BLaER1 (cell line): ENCODE results near the gene BICDL1.

ENCODE experiments used
- H3K27ac ChIP-seq: shearing (Covaris generic); formaldehyde crosslinking; 2 replicates; pipeline ENCODE4 v1.8.1; 2022
- H3K27me3 ChIP-seq: shearing (Covaris generic); formaldehyde crosslinking; 2 replicates; pipeline ENCODE4 v1.8.1; 2022
- H3K36me3 ChIP-seq: shearing (Covaris generic); formaldehyde crosslinking; 2 replicates; pipeline ENCODE4 v1.8.1; 2022
- H3K4me1 ChIP-seq: shearing (Covaris generic); formaldehyde crosslinking; 2 replicates; pipeline ENCODE4 v1.8.1; 2022
- H3K4me2 ChIP-seq: shearing (Covaris generic); formaldehyde crosslinking; 2 replicates; pipeline ENCODE4 v1.8.1; 2022
- H3K4me3 ChIP-seq: shearing (Covaris generic); formaldehyde crosslinking; 2 replicates; pipeline ENCODE4 v1.8.1; 2022
- H3K9ac ChIP-seq: shearing (Covaris generic); formaldehyde crosslinking; 2 replicates; pipeline ENCODE4 v1.8.1; 2022
- H3K9me3 ChIP-seq: shearing (Covaris generic); formaldehyde crosslinking; 2 replicates; pipeline ENCODE4 v1.8.1; 2022
- H4K20me1 ChIP-seq: shearing (Covaris generic); formaldehyde crosslinking; 2 replicates; pipeline ENCODE4 v1.8.1; 2022
- Cebpa-rat ChIP-seq: shearing (Covaris generic); IDR thresholded peaks from 2 replicates; pipeline ENCODE4 v1.8.1; 2022

The BICDL1 gene

GRCh38 chr12:120119271-120119973, 130.4 kb downstream of the BICDL1 start:
- H3K4me1 ChIP-seq, result peaks cover 43% of the 10 kb centered on the region
- H3K9ac ChIP-seq, result no peak overlapping the region; the same call in 1 of the 2 replicates
- H4K20me1 ChIP-seq, result peaks cover 34% of the 10 kb centered on the region
- H3K36me3 ChIP-seq, result peaks cover 6% of the 10 kb centered on the region
- H3K27ac ChIP-seq, result no peak overlapping the region
- H3K4me2 ChIP-seq, result no peak overlapping the region
- H3K9me3 ChIP-seq, result no peaks in the 10 kb centered on the region
- H3K4me3 ChIP-seq, result no peak overlapping the region
- no peaks in the 10 kb centered on the region for H3K27me3 ChIP-seq
- no peak for TF ChIP-seq Cebpa-rat

GRCh38 chr12:120121343-120121742, 132.3 kb downstream of the BICDL1 start:
- no peak overlapping the region for H3K4me2 ChIP-seq
- peaks cover 26% of the 10 kb centered on the region for H4K20me1 ChIP-seq
- H3K4me1 ChIP-seq, result peaks cover 26% of the 10 kb centered on the region
- H3K4me3 ChIP-seq, result no peak overlapping the region
- H3K27ac ChIP-seq, result no peak overlapping the region
- no peaks in the 10 kb centered on the region for H3K9me3 ChIP-seq
- TF ChIP-seq Cebpa-rat, result no peak
- H3K9ac ChIP-seq, result no peak overlapping the region
- peaks cover 10% of the 10 kb centered on the region for H3K36me3 ChIP-seq
- H3K27me3 ChIP-seq, result no peaks in the 10 kb centered on the region

GRCh38 chr12:120121766-120122293, 132.8 kb downstream of the BICDL1 start:
- Histone ChIP-seq H3K27ac (no peak overlapping the region), H3K4me3 (no peak overlapping the region), H3K36me3 (peaks cover 15% of the 10 kb centered on the region), H3K9ac (no peak overlapping the region), H4K20me1 (peaks cover 27% of the 10 kb centered on the region), H3K9me3 (no peaks in the 10 kb centered on the region), H3K27me3 (no peaks in the 10 kb centered on the region), H3K4me2 (no peak overlapping the region), H3K4me1 (peaks cover 26% of the 10 kb centered on the region)
- TF ChIP-seq Cebpa-rat, result no peak

GRCh38 chr12:120125029-120125428, 136.0 kb downstream of the BICDL1 start:
- no peak overlapping the region for H3K27ac ChIP-seq

GRCh38 chr12:120125792-120126634, 137.0 kb downstream of the BICDL1 start:
- Histone ChIP-seq H3K4me3 (no peak overlapping the region), H3K27ac (no peak overlapping the region), H3K36me3 (peaks cover 56% of the 10 kb centered on the region), H3K4me2 (no peak overlapping the region), H3K9me3 (no peaks in the 10 kb centered on the region), H3K27me3 (no peaks in the 10 kb centered on the region), H3K9ac (no peak overlapping the region), H4K20me1 (0 out of 2 replicates have a peak, but pooled peaks cover 22% of the 10 kb centered on the region), H3K4me1 (peaks cover 13% of the 10 kb centered on the region)
- TF ChIP-seq Cebpa-rat, result no peak

More at GRCh38 chr12:120125029-120125428, 136.0 kb downstream of the BICDL1 start:
- H3K4me3 ChIP-seq, result no peak overlapping the region
- TF ChIP-seq Cebpa-rat, result no peak
- no peaks in the 10 kb centered on the region for H3K9me3 ChIP-seq
- peaks cover 13% of the 10 kb centered on the region for H3K4me1 ChIP-seq
- H3K36me3 ChIP-seq, result peaks cover 47% of the 10 kb centered on the region
- no peak overlapping the region for H3K4me2 ChIP-seq
- 0 out of 2 replicates have a peak, but pooled peaks cover 19% of the 10 kb centered on the region for H4K20me1 ChIP-seq
- no peaks in the 10 kb centered on the region for H3K27me3 ChIP-seq
- H3K9ac ChIP-seq, result no peak overlapping the region

GRCh38 chr12:120126635-120127005, 137.6 kb downstream of the BICDL1 start:
- no peak overlapping the region for H3K4me2 ChIP-seq
- H3K9ac ChIP-seq, result no peak overlapping the region
- no peak overlapping the region for H3K27ac ChIP-seq
- H3K9me3 ChIP-seq, result no peaks in the 10 kb centered on the region
- no peak for TF ChIP-seq Cebpa-rat
- H4K20me1 ChIP-seq, result 0 out of 2 replicates have a peak, but pooled peaks cover 22% of the 10 kb centered on the region
- peaks cover 13% of the 10 kb centered on the region for H3K4me1 ChIP-seq
- no peaks in the 10 kb centered on the region for H3K27me3 ChIP-seq
- H3K4me3 ChIP-seq, result no peak overlapping the region
- peaks cover 63% of the 10 kb centered on the region for H3K36me3 ChIP-seq

- H3K4me1 ChIP-seq, result peaks cover 22% of the 10 kb centered on the region; the same call in 1 of the 2 replicates
Measured at GRCh38 chr12:120130011-120130410, 141.0 kb downstream of the BICDL1 start.

GRCh38 chr12:120131116-120131515, 142.1 kb downstream of the BICDL1 start:
- no peak overlapping the region for H3K27ac ChIP-seq
- no peaks in the 10 kb centered on the region for H3K9me3 ChIP-seq
- peaks cover 43% of the 10 kb centered on the region for H4K20me1 ChIP-seq

More at GRCh38 chr12:120130011-120130410, 141.0 kb downstream of the BICDL1 start:
- Histone ChIP-seq H3K27me3 (no peaks in the 10 kb centered on the region), H3K36me3 (peaks cover 96% of the 10 kb centered on the region), H3K9me3 (no peaks in the 10 kb centered on the region), H3K4me2 (no peak overlapping the region), H3K9ac (no peak overlapping the region), H4K20me1 (peaks cover 46% of the 10 kb centered on the region), H3K4me3 (no peak overlapping the region), H3K27ac (no peak overlapping the region)
- no peak for TF ChIP-seq Cebpa-rat

GRCh38 chr12:120132054-120132836, 143.2 kb downstream of the BICDL1 start:
- H3K9ac ChIP-seq, result no peak overlapping the region
- H3K27me3 ChIP-seq, result no peaks in the 10 kb centered on the region
- peaks cover 48% of the 10 kb centered on the region for H4K20me1 ChIP-seq
- H3K36me3 ChIP-seq, result peaks cover 100% of the 10 kb centered on the region
- no peak overlapping the region for H3K4me3 ChIP-seq
- H3K9me3 ChIP-seq, result no peaks in the 10 kb centered on the region
- peaks cover 22% of the 10 kb centered on the region; the same call in 1 of the 2 replicates for H3K4me1 ChIP-seq
- TF ChIP-seq Cebpa-rat, result no peak
- peak overlapping the region; percentile 54; the same call in 1 of the 2 replicates for H3K4me2 ChIP-seq
- H3K27ac ChIP-seq, result 0 out of 2 replicates have a peak overlapping the region, but pooled peaks have one; percentile 33

More at GRCh38 chr12:120131116-120131515, 142.1 kb downstream of the BICDL1 start:
- TF ChIP-seq Cebpa-rat, result no peak
- Histone ChIP-seq H3K4me2 (no peak overlapping the region), H3K4me3 (no peak overlapping the region), H3K27me3 (no peaks in the 10 kb centered on the region), H3K36me3 (peaks cover 100% of the 10 kb centered on the region), H3K4me1 (peaks cover 22% of the 10 kb centered on the region; the same call in 1 of the 2 replicates), H3K9ac (no peak overlapping the region)
